Measurements from ENCODE around the gene PDZRN4.
"Not testable (repeated sequence)": the region's sequence is repeated elsewhere in the genome, so short reads cannot be mapped to it uniquely, and the experiment has no call there.

PDZRN4 gene

DNA sequence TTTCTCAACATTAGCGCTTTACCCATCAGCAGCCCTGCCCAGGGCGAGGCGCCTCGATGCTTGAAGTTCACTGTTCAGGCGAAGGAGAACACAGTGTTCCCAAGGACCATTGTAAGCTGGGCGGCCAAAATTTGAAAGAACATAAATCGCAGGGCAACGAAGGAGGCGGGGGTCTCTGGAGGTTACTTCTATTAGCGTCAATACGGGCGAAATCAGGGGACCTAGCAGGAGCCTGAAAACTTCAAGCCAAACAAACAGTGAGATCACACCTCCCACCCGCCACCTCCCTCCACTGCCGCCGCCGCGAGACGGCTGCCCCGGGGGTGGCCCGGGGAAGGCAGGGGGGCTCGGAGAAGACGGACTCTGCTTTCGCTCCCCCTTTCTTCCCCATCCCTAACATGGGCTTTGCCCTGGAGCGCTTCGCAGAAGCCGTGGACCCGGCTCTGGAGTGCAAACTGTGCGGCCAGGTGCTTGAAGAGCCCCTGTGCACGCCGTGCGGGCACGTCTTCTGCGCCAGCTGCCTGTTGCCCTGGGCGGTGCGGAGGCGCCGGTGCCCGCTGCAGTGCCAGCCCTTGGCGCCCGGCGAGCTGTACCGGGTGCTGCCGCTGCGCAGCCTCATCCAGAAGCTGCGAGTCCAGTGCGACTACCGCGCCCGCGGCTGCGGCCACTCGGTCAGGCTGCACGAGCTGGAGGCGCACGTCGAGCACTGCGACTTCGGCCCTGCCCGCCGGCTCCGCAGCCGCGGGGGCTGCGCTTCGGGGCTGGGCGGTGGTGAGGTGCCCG is at the start of gene PDZRN4:
PDZRN4 (plus strand) TSS at position 263 of the 783 bp plus-strand sequence.
- no peak for DNase-seq

DNA sequence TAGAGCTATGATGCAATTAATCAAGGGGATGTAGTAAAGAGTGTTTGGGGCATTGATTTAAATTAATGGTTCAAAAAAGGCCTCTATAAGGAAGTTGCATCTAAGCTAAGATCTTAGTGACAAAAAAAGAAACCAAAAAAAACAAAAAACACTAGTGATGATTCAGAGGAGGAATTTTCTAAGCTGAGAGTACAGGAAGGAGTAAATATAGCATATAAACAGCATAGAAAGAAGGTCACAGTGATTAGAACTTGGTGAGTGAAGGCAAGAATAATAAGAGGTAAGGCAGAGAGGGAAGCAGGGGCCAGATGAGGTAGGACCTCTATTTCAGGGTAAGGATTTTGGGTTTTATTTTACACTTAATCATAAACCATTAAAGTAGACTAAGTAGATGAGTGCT is 48.0 kb upstream of the PDZRN4 start:
- no peak for DNase-seq

DNA sequence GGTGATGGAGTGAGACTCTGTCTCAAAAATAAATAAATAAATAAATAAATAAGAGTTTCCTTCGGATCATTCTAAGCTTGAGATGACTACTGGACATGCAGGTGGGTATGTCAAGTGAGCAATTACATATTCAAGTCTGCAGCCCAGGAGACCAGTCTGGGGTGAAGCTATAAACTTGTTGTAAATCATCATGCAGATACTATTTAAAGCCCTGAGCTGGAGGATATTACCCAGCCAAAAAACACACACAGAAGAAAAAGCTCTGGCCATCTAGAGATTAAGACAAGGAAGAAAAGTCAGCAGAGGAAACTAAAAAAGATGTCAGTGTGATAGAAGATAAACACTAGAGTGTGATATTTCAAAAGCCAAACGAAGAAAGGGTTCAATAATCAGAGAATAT is 47.0 kb upstream of the PDZRN4 start:
- DNase-seq = no peak

DNA sequence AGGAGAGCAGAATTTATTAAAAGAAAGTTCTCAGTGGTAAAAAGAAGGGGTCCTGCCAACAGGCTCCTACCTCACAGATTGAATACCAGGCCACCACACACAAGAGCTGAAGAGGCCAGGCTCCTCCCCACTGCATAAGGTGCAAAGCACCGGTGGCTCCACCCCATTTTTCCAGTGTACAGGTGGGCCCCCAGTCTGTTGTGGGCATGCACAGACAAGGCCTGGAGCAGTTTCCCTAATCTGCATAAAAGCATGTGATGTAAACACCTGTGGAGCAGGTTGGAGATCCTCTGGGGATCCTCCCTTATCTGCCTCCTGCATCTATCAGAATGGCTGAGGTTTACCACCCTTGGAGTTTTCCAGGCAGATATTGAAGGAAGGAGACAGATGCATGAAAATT is 45.7 kb upstream of the PDZRN4 start:
- DNase-seq = no peak

DNA sequence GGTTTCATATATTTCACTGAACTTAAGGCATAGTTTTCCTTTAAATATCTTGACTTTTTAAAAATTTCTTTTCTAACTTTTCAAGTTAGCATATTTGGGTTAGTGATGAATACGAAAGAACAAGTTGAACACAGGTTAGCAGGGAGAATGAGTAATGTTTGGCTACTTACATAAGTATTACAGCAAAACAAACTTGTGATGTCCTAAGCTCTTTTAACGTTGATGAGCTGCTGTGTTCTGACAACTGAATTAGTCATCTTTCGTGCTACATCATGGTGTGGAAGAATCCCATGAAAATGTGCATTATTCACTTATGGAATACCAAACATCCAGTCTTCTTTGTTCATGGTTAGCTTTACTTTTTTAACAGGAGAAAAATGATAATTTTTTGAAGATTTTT is 36.3 kb upstream of the PDZRN4 start:
- no peak for DNase-seq

DNA sequence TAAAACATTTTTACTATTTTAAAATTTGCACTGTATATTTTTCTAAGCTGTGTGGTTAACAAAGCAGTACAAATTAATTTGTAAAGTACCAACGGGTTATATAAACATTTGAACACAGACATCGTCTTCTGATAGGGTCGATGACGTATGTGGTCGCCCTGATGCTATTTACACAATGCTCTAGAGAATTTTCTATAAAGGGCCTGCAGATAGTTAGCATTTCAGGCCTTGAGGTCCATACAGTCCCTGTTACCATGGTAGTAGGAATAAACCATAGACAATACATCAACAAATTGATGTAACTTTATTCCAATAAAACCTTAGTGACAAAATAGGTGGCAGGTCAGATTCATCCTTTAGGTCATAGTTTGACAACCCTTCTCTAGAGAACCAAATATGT is 25.7 kb upstream of the PDZRN4 start:
- DNase-seq = no peak

DNA sequence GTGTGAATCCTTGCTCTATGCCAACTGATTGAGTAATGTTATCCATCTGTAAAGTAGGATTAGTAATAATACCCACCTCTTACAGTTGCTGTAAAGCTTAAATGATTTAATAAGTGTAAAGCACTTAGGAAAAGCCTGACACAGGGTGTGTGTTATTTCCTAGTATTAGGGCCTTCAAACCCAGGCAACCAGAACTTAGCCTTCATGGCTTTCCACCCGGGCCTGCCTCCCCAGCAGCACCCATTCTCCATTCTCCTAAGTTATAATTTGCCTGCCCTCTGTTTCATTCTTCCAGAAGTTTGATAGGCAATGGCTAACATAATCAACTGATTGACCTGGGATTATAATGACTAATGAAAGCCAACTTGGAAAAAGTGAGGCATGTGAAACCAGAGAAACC is 20.4 kb upstream of the PDZRN4 start:
- no peak for DNase-seq

DNA sequence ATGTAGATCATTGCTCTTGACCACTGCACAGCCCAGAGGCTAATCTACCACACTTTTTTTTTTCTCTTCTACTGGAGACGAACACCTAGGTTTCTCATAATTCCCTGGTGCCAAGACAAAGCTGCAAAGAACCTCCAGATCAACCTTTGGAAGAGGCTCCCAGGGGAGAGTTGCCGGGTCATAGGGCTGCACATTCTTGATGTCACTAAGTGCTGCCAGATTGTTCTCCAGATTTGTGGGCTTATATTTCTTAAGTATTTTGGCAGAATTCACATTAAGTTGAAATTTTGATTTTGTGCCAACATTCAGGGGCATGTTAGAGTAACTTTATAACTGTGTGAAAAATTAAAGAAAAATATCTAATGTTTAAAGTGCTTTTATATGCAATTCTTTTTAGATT is 13.5 kb upstream of the PDZRN4 start:
- DNase-seq = no peak

DNA sequence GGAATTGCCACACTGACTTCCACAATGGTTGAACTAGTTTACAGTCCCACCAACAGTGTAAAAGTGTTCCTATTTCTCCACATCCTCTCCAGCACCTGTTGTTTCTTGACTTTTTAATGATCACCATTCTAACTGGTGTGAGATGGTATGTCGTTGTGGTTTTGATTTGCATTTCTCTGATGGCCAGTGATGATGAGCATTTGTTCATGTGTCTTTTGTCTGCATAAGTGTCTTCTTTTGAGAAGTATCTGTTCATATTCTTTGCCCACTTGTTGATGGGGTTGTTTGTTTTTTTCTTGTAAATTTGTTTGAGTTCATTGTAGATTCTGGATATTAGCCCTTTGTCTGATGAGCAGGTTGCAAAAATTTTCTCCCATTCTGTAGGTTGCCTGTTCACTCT is 8.6 kb upstream of the PDZRN4 start:
- not testable (repeated sequence) for DNase-seq

DNA sequence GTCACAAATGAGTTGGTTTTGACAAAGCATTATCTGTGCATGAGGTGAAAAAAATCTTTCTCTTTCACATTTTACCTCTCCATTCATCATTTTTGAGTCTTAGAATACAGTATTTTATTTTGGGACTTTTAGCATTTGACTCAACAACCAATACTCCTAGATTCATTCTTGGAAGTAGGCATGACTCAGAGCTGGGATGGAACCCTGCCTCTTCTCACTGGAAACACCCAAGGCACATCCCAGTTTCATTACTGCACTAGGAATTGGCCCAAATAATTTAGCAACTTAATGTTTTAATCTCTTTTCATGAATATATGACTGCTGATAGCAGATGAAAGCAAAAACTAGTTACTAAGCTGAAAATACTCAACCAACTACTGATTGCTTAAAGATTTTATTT is 3.3 kb upstream of the PDZRN4 start:
- no peak for DNase-seq

DNA sequence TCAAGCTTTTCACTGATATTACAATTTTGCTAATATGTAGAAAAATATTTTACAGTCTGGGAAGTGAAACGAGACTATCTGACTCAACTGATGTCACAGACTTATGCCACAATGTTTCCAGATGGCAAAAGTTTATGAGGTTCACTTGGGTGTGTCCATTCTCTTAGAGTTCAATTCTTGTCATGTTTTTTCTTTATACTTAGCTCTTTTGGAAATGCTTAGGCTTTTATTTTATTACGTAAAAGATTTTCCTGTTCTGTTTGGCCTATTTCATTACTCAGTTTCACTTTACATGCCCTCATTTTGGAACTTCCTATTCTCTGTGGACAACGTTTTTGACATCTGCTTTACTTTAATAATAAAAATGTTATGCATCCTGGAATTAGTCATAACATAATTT is 2.1 kb upstream of the PDZRN4 start:
- DNase-seq = no peak

DNA sequence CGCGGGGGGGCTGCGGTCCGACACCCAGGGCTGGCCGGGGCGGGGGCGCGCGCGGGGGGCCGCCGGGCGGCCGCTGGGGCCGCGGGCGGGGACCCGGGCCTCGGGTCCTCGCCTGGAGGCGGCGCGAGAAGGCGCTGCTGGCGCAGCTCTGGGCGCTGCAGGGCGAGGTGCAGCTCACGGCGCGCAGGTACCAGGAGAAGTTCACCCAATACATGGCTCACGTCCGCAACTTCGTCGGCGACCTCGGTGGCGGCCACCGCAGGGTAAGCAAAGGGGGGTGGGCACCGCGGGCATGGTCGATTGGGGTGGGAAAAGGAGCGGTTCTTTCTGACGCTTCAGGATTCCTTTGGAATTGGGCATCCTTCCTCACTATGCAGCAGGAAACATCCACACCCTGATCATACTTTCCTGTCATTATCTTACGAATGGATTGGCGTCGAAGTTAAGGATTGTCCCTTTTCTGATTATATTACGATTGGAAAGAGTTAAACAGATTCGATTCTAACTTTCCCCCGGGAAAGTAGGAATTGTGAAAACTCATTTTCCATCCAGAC is 798 bp downstream of the PDZRN4 start:
- no peak for DNase-seq

DNA sequence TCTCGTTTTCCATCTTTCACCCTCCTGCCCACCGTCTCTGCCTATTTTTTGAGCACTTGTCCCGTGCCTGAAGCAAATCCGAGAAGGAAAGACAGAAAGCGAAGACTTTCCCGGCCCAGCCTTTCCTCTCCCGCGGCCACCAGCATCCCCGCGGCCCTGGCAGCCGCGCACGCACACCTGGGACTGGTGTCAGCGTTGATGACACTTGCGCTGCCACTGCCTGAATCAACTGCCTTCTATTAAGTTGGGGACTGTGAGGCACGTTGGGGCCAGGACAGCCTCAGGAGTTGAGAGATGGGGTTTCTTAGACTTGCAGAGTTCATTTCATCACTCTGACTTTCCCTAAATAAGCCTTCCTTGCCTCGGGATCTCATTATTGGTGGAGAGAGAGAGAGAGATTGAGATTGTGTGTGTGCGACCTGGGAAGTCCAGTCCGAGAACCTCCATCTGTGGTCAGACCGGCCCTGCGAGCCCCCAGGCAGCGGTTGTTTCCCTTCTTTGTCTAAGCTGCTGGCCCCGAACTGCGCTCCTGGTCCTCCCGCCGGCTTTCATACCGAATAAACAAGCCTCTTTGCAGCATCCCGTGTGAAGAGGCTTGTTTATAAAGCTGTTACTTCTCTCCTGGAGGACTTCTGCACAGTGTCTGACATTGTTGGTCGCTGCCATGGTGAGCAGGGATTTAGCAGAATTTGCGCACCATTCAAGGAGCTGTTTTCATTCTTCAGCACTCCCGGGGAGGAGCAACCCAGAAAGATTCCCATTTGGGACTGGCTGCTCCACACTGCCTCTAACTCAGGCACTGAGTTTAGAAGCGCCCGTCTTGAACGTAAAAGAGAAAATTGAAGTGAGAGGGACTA is 1.5 kb downstream of the PDZRN4 start:
- DNase-seq = no peak

DNA sequence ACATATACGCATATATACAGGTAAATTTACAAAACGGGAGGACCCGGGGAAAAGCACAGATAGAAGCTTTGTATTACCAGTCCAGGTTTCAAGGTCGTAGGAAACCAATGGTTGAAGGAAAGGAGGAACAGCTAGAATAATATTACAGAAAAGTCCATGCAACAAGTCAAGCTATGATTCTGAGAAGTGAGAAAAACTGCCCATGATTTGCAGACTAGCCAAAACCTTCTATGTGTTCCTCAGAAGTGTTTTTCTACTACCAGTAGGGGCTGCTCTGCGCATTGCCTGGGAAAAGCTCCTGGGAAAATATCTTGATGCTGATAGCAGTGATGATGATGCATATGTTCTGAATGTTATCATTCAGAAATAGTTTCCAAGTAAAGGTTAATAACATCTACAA is 2.2 kb downstream of the PDZRN4 start:
- DNase-seq = no peak

DNA sequence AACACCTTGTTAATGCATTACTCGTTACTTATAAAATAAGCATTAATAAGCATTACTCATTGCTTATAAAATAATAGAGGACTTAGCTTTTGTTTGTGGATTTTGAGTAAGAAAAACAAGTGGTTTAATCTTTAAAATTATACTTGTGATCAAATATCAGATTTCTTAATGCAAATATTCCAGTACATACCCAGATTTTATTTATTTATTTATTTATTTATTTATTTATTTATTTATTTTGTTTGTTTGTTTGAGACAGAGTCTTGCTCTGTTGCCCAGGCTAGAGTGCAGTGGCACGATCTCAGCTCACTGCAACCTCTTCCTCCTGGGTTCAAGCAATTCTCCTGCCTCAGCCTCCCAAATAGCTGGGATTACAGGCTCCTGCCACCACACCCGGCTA is 3.4 kb downstream of the PDZRN4 start:
- DNase-seq = not testable (repeated sequence)

DNA sequence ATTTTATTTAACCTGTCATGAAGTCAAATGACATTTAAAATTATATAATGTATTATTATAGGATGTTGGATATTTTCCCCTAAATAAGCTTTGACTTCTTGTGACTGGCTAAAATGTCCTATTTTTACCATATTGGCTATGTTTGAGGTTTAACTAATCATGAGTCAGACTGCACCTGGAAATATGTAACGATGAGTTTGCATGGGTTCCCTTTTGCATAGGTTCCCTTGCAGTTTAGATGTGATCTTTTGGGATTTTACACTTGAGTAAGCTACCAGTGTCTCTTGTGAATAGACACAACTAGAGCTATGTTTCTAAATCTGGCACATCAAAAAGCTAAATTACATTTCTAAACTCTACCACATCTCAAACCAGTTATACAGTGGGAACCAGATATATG is 5.2 kb downstream of the PDZRN4 start:
- DNase-seq = no peak

DNA sequence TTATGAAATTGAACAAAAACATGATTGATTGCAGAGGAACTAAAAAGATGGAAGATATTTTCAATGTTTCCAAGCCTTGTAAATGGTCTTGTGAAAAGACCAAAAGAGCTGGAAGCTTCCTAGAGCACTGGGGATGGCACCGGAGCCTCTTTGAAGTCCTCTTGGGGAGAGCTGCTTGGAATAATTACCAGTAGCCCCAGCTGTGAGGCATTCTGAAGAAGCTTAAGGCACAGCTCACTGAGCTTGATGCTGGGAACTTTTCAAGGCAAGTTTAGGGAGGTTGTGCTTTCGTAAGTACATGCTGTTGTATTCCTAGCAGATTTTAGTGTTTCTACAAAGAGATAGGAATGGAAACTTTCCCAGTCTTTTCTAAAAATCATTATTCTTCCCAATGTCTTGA is 13.9 kb downstream of the PDZRN4 start:
- no peak for DNase-seq

DNA sequence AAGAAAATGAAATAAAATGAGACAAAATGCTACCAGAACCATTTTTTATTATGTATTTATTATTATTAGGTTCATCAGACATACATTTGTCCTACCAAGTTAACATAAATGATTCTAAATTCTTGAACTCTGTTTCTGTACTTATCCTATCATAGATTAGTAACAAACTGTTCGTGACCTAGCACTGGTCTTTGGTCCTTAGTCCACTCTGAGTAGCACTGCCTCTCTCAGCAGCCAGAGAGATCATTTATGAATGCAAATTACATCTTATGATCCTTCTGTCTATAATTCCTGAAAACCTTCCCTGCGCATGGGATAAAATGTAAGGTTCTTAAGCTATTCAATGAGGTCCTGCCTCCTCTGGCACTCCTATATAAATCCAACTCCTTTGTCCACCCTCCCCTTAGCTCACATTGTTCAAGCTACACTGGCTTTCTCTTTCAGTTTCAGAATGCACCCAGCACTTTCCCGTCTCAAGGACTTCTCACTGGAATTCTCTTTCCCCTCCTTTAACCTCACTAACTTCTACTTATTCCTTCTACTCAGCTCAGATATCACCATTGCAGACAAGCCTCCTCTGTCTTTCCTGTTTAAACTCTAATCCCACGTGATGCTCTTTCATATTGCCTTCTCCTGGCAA is 17.1 kb downstream of the PDZRN4 start:
- no peak for DNase-seq

DNA sequence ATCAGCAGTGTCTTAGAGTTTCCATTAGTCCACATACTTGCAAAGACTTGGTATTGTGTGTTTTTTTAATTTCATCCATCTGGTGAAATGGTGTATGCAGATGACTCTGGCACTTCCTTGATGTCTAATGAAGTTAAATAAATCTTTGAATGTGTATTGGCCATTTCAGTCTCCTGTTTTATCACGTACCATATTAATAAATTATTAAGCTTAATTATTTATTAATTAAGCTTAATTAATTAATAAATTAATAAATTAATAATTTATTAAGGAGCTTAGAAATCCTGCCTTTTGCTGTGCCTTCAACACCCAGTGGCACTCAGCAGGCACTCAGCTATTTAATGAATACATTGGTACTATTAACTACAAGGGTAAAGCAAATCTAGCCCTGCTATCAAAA is 18.2 kb downstream of the PDZRN4 start:
- no peak for DNase-seq

DNA sequence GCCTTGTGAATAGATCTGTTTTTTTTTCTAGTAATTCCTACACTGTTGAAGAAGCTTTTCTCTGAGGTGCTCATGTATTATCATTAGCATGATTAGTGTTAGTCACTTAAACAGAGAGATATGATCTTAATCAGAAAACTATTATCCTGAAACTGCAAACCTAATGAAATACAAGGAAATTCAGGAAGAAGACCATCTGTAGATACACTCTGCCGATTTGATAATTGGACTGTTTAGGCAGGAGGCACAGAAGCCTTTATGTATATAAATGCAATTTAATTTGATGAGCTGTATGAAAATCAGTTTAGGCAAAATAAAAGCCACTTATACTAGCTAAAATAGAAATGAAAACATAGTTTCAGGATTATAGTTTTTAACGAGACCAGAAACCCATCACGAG is 23.3 kb downstream of the PDZRN4 start:
- DNase-seq = no peak

DNA sequence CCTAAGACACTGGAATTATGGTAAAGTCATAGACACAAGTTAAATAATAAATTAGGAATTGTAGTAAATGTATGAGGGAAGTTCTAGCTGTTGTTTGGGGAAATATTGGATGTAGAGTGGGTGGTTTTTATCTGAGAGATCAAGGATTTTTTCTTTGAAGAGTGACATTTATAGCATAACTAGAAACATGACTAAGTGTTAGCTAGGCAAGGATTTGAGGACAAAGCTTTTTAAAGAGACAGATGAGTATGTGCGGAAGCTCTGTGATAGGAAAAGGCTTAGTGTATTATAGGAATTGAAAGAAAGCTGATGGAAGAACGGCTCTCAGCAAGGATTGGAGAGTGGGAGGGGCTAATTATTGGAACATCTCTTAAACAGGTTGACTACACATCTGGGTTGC is 24.5 kb downstream of the PDZRN4 start:
- DNase-seq = no peak

DNA sequence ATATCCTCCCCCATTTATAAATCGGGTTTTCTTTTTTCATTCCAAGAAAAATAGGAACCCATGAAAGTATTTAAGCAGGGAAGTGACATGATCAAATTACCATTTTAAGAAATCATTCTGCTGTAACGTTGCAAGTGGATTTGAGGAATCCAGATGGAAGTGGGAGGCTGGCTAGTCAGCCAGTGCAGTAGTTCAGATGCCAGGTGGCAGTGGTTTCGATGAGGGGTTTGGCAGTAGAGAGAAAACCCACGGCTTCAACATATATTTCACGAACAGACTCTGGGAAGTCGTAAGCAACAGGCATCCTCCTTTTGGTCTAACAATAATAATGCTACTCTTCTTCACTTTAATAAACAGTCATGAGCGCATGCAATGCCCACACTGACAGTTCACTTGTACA is 25.0 kb downstream of the PDZRN4 start:
- no peak for DNase-seq

DNA sequence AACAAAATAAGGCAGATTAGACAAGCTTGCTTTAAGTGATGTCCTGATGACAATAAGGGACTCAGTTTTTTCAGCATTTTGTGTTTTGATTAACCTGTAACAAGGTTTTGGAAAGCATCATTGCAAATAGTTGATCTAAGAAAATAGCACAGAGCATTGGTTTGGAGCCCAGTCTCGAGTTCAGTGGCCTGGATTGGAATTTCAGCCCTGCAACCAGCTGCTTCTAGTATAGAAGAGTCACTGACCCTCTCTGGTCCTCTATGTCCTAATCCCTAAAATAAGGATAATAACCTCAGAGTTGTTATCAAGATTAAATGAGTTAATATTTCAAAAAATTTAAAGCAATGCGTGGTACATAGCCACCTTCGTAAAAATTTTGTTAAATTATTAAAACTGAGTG is 25.5 kb downstream of the PDZRN4 start:
- DNase-seq = no peak

DNA sequence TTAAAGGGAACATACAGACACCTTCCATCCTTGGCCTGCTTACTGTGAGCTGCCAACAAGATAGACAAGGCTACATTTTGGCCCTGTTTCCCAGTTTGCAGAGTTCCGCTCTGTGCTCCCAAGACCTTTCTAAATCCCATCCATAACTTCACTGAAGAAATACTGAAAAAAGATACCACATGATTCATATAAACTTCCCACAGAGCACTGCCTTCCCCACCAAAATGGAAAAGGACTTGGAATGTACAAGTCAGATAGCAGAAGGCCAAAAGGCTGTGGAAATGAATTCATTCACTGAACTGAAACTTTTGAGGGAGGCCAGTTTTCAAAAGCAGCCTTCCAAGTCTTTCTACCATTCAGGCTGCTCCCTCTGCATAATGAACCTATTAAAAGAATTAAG is 29.6 kb downstream of the PDZRN4 start:
- no peak for DNase-seq

Measured in EL (cell line).